SK-N-DZ (cell line): Measurements from ENCODE around the gene ZFPM1.

Experiments
- DNase-seq: peaks from one replicate; pipeline ENCODE4 v3.0.0-alpha.2; 2015; ENCODE audit warnings: low spot score

Gene ZFPM1

GRCh38 chr16:88417684-88418476, 35.2 kb upstream of the ZFPM1 start:
- no peak for DNase-seq

- no peak for DNase-seq
Measured at GRCh38 chr16:88418869-88419268, 34.2 kb upstream of the ZFPM1 start.

- DNase-seq, result no peak
Measured at GRCh38 chr16:88419790-88420189, 33.3 kb upstream of the ZFPM1 start.

- DNase-seq, result no peak
Measured at GRCh38 chr16:88420496-88420895, 32.6 kb upstream of the ZFPM1 start.

GRCh38 chr16:88421301-88421700, 31.8 kb upstream of the ZFPM1 start:
- DNase-seq, result no peak

GRCh38 chr16:88421871-88422433, 31.1 kb upstream of the ZFPM1 start:
- no peak for DNase-seq

GRCh38 chr16:88422733-88423447, 30.2 kb upstream of the ZFPM1 start:
- DNase-seq, result no peak

- DNase-seq, result no peak
Measured at GRCh38 chr16:88423448-88423850, 29.6 kb upstream of the ZFPM1 start.

- peak; percentile 49 for DNase-seq
Measured at GRCh38 chr16:88424587-88425235, 28.4 kb upstream of the ZFPM1 start.

- DNase-seq, result no peak
Measured at GRCh38 chr16:88426018-88426417, 27.1 kb upstream of the ZFPM1 start.

- no peak for DNase-seq
Measured at GRCh38 chr16:88427376-88427775, 25.7 kb upstream of the ZFPM1 start.

GRCh38 chr16:88428156-88428555, 24.9 kb upstream of the ZFPM1 start:
- DNase-seq, result no peak

- no peak for DNase-seq
Measured at GRCh38 chr16:88428616-88429386, 24.3 kb upstream of the ZFPM1 start.

- no peak for DNase-seq
Measured at GRCh38 chr16:88429387-88430184, 23.5 kb upstream of the ZFPM1 start.

- no peak for DNase-seq
Measured at GRCh38 chr16:88430185-88430523, 22.9 kb upstream of the ZFPM1 start.

GRCh38 chr16:88430524-88431446, 22.3 kb upstream of the ZFPM1 start:
- DNase-seq, result no peak

GRCh38 chr16:88431651-88432050, 21.4 kb upstream of the ZFPM1 start:
- DNase-seq, result no peak

GRCh38 chr16:88432174-88432573, 20.9 kb upstream of the ZFPM1 start:
- no peak for DNase-seq

- DNase-seq, result no peak
Measured at GRCh38 chr16:88432753-88433152, 20.3 kb upstream of the ZFPM1 start.
